PC-3 (cell line): Measurements from ENCODE around the gene EIF3B. TPM values are rescaled to one million over a fixed set of nuclear protein-coding genes. Genes with fewer than 3 reads are reported as not detected.

Experiments used
- ATAC-seq: fragments of 200-7000 bp; cut with Tn5 transposase; 2 replicates; pipeline ENCODE4 v1.9.1; 2020; ENCODE audit warnings: mild to moderate bottlenecking, moderate library complexity
- BruUV-seq: library from RNA; stranded (reverse); fragments of 400-500 nt; replicated peaks from 2 replicates; lab custom pipeline; 2021; lab: Mats Ljungman, UMichigan
- CTCF ChIA-PET: fragments of 300-600 bp; sonication (Branson Sonifier 250); formaldehyde crosslinking; loops from one replicate; lab custom pipeline; 2022; ENCODE audit warnings: antibody characterized with exemption; lab: Charles Lee
- POLR2A ChIA-PET: fragments of 300-600 bp; sonication (Branson Sonifier 250); formaldehyde crosslinking; loops from one replicate; lab custom pipeline; 2022; ENCODE audit warnings: antibody characterized with exemption; ENCODE audit not compliant: unreplicated experiment; lab: Charles Lee
- DNase-seq: peaks from one replicate; pipeline ENCODE4 v3.0.0-alpha.2; 2015
- H2AFZ ChIP-seq: fragments of 300-600 bp; sonication (generic); 2 replicates; pipeline ENCODE4 v1.6.0; 2016; ENCODE audit warnings: antibody characterized with exemption, low read length
- H3F3A ChIP-seq: fragments of 300-600 bp; sonication (generic); one replicate; pipeline ENCODE4 v1.6.0; 2017; ENCODE audit warnings: antibody characterized with exemption, low read length, control low read depth, mild to moderate bottlenecking; ENCODE audit not compliant: unreplicated experiment
- H3K27ac ChIP-seq: fragments of 300-600 bp; sonication (generic); 2 replicates; pipeline ENCODE4 v1.5.1; 2016; ENCODE audit warnings: mild to moderate bottlenecking, low read length
- H3K27me3 ChIP-seq: fragments of 300-600 bp; sonication (generic); 2 replicates; pipeline ENCODE4 v1.6.1; 2016; ENCODE audit warnings: low read length, mixed read lengths
- H3K36me3 ChIP-seq: fragments of 300-600 bp; sonication (generic); 2 replicates; pipeline ENCODE4 v1.6.1; 2016; ENCODE audit warnings: low read depth, mixed run types, low read length, mixed read lengths
- H3K4me1 ChIP-seq: fragments of 300-600 bp; sonication (generic); 2 replicates; pipeline ENCODE4 v1.5.1; 2016; ENCODE audit warnings: low read length; ENCODE audit not compliant: insufficient read depth
- H3K4me2 ChIP-seq: fragments of 300-600 bp; sonication (generic); 2 replicates; pipeline ENCODE4 v1.6.0; 2016; ENCODE audit warnings: low read length
- H3K4me3 ChIP-seq: fragments of 300-600 bp; sonication (generic); 2 replicates; pipeline ENCODE4 v1.5.1; 2016; ENCODE audit warnings: mild to moderate bottlenecking, low read length, mixed read lengths
- H3K79me2 ChIP-seq: fragments of 300-600 bp; sonication (generic); 2 replicates; pipeline ENCODE4 v1.6.1; 2017; ENCODE audit warnings: low read length, mixed read lengths
- H3K9ac ChIP-seq: fragments of 300-600 bp; sonication (generic); 2 replicates; pipeline ENCODE4 v1.6.0; 2016; ENCODE audit warnings: mild to moderate bottlenecking, low read length
- H3K9me2 ChIP-seq: fragments of 300-600 bp; sonication (generic); replicated peaks from 2 replicates; pipeline ENCODE4 v1.6.1; 2016; ENCODE audit warnings: mixed run types, low read length, mixed read lengths
- H3K9me3 ChIP-seq: fragments of 300-600 bp; sonication (generic); 2 replicates; pipeline ENCODE4 v1.6.1; 2016; ENCODE audit warnings: low read length, mixed read lengths
- H4K20me1 ChIP-seq: fragments of 300-600 bp; sonication (generic); 2 replicates; pipeline ENCODE4 v1.6.1; 2016; ENCODE audit warnings: low read length, mixed read lengths
- EZH2 ChIP-seq: fragments of 300-600 bp; sonication (generic); IDR thresholded peaks from one replicate; pipeline ENCODE4 v1.6.1; 2017; ENCODE audit warnings: antibody characterized with exemption, mild to moderate bottlenecking, low read length; ENCODE audit not compliant: unreplicated experiment
- EZH2phosphoT487 ChIP-seq: fragments of 300-600 bp; sonication (generic); IDR thresholded peaks from 2 replicates; pipeline ENCODE4 v1.6.1; 2018; ENCODE audit warnings: mild to moderate bottlenecking, antibody characterized with exemption, low read length, borderline replicate concordance
- intact Hi-C: fragments of 100-400 bp; cut with micrococcal nuclease; formaldehyde crosslinking; loops from 2 replicates; pipeline ENCODE4 v1.9.0; 2023
- total RNA-seq: library from RNA; depleted of rRNA; stranded (reverse); fragments of >200 nt; gene quantifications from 2 replicates; pipeline ENCODE4 v1.2.3, GENCODE V29; 2014
- TF ChIP-seq, protein P1 (sequence below): fragments of 300-600 bp; sonication (generic); conservative IDR thresholded peaks from 2 replicates; pipeline ENCODE4 v1.5.1; 2017; ENCODE audit warnings: antibody characterized with exemption, low read depth, mild to moderate bottlenecking, low read length

The EIF3B gene
- total RNA-seq, 1 experiment from 2014 or later, result 289 TPM

GRCh38 chr7:2411815-2412586, 57.4 kb downstream of the EIF3B start:
- Histone ChIP-seq H3K36me3 (no peaks in the 10 kb centered on the region), H3F3A (no peaks in the 10 kb centered on the region), H3K4me1 (no peaks in the 10 kb centered on the region), H3K79me2 (no peaks in the 10 kb centered on the region), H4K20me1 (no peaks in the 10 kb centered on the region), H3K27me3 (no peaks in the 10 kb centered on the region), H2AFZ (no peak overlapping the region; the same call in 1 of the 2 replicates), H3K9ac (no peak overlapping the region), H3K9me3 (no peaks in the 10 kb centered on the region), H3K4me2 (no peak overlapping the region), H3K27ac (no peak overlapping the region), H3K4me3 (no peak overlapping the region), H3K9me2 (no peaks in the 10 kb centered on the region)
- TF ChIP-seq EZH2 (no peak), EZH2phosphoT487 (no peak)
- TF ChIP-seq, protein P1, sequence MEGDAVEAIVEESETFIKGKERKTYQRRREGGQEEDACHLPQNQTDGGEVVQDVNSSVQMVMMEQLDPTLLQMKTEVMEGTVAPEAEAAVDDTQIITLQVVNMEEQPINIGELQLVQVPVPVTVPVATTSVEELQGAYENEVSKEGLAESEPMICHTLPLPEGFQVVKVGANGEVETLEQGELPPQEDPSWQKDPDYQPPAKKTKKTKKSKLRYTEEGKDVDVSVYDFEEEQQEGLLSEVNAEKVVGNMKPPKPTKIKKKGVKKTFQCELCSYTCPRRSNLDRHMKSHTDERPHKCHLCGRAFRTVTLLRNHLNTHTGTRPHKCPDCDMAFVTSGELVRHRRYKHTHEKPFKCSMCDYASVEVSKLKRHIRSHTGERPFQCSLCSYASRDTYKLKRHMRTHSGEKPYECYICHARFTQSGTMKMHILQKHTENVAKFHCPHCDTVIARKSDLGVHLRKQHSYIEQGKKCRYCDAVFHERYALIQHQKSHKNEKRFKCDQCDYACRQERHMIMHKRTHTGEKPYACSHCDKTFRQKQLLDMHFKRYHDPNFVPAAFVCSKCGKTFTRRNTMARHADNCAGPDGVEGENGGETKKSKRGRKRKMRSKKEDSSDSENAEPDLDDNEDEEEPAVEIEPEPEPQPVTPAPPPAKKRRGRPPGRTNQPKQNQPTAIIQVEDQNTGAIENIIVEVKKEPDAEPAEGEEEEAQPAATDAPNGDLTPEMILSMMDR, result no peak
- ATAC-seq (peak; percentile 49), DNase-seq (no peak)
- ChIA-PET CTCF (interaction anchor here (0.6 to 1.0 kb wide), 3 partner anchors 20 to 57 kb away, joined by 3 to 7 read pairs (median 4); no protein-coding TSS in a partner anchor), POLR2A (interaction anchor here (0.6 to 1.1 kb wide), 2 partner anchors 9 to 12 kb away, joined by 5 to 8 read pairs; no protein-coding TSS in a partner anchor)
- intact Hi-C loops, result no loop called here
- BruUV-seq, result no TSS peak

DNA sequence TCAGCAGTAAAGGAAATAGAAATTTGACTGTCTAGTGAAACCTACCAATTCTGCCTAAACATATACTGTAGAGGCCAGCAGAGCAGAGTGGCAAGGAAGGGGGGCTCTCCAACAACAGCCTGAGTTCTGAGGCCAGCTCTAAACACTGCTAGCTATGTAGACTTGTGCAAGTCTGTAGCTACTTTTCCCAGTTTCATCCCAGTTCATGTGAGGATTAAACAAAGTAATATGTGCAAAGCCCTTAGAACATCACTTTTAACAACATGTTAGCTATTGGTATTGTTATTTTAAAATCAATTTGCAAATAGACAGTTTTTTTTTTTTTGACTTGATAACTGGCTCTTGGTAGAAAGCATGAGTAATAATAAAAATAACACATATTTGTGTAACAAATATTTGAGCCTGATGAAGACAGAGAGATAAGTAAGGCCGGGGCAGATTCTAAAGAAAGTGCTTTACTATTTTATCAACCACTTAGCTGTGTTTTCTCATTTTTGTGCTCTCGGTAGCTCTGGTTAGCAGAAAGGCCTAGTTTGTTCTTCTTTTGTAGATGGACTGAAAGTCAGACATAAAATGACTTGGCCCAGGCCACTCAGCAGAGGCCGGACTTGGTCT, 58.1 kb downstream of the EIF3B start:
- DNase-seq (no peak), ATAC-seq (peak; percentile 22; the same call in 1 of the 2 replicates)
- TF ChIP-seq EZH2phosphoT487 (no peak), EZH2 (no peak)
- TF ChIP-seq, protein P1, result no peak
- Histone ChIP-seq H3K4me1 (no peaks in the 10 kb centered on the region), H3K4me3 (no peak overlapping the region), H3K79me2 (no peaks in the 10 kb centered on the region), H3K9ac (no peak overlapping the region), H2AFZ (no peak overlapping the region), H3K27ac (no peak overlapping the region), H4K20me1 (no peaks in the 10 kb centered on the region), H3K27me3 (no peaks in the 10 kb centered on the region), H3K36me3 (no peaks in the 10 kb centered on the region), H3K9me2 (no peaks in the 10 kb centered on the region), H3K9me3 (no peaks in the 10 kb centered on the region), H3K4me2 (no peak overlapping the region), H3F3A (no peaks in the 10 kb centered on the region)
- ChIA-PET CTCF (interaction anchor here (0.6 to 1.0 kb wide), 4 partner anchors 19 to 194 kb away, joined by 3 to 7 read pairs (median 4); no protein-coding TSS in a partner anchor), POLR2A (interaction anchor here (0.6 to 1.1 kb wide), 2 partner anchors 10 to 13 kb away, joined by 5 to 8 read pairs; no protein-coding TSS in a partner anchor)
- BruUV-seq, result no TSS peak
- intact Hi-C loops, result no loop called here
